Activated CD8-positive, alpha-beta memory T cell treated with anti-CD3 and anti-CD28 coated beads for 36 hours (primary cell): ENCODE data around the gene CHCHD4. TPM values are rescaled to one million over a fixed set of nuclear protein-coding genes. Genes with fewer than 3 reads are reported as not detected.
"Not testable (repeated sequence)": the region's sequence is repeated elsewhere in the genome, so short reads cannot be mapped to it uniquely, and the experiment has no call there.

Experiments
- CTCF ChIA-PET: fragments of 350-600 bp; sonication (Branson Sonifier 250); formaldehyde crosslinking; loops from one replicate; lab custom pipeline; 2021; ENCODE audit warnings: antibody characterized with exemption; lab: Charles Lee
- POLR2A ChIA-PET: fragments of 350-600 bp; sonication (Branson Sonifier 250); formaldehyde crosslinking; loops from one replicate; lab custom pipeline; 2021; ENCODE audit warnings: antibody characterized with exemption; lab: Charles Lee
- total RNA-seq, 2 experiments: library from RNA; stranded (reverse); gene quantifications; one replicate each; pipeline ENCODE4 v1.2.3, GENCODE V29; 2021

The CHCHD4 gene
- total RNA-seq, 2 experiments from 2014 or later, result 23.3 to 27.0 TPM

DNA sequence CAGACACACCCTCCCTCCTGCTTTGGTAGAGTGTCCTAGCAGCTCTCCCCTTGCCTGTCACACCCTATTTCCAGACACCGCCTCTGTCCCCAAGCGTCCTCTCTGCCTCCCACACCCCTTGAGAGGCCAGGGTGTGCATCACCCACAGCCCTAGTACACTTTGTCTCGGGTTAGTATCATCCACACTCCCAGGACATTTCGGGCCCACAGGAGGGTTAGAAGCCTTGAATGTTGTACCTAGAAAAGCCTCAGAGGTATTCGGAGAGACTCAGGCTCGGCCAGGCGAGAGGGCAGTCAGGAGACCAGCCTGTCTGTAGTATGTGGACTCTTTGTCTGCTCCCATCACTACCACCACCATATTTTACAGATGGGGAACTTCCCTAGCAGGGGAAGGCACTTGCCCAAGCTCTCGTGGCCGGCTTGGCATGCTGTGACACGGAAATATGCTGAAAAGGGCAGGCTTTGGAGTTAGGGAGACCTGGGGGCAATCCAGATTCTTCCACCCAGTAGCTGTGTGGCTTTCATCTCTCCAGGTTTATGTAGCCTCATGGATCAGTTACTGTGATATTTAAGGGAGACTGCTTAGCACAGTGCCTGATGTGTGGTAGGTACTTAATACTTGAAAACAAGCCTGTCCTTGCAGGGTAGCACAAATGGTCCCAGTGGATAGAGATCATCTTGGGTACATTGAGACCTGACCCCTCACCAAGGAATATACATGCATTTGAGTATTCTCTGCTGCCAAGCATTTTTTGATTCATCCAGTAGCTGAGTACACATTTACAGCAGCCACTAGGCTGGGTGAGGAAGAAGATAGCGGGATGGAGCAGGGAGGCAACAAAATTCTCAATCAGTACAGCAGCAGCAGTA lies 1.6 kb upstream of the CHCHD4 start:
- ChIA-PET POLR2A (interaction anchor here (1.0 to 3.1 kb wide), 2 partner anchors 15 to 52 kb away, joined by 3 to 33 read pairs; partner anchors contain the start of genes LSM3 and XPC), CTCF (interaction anchor here (1.4 to 3.1 kb wide), 4 partner anchors 18 to 230 kb away, joined by 4 to 17 read pairs (median 7); partner anchors contain the start of genes LSM3 and XPC)

DNA sequence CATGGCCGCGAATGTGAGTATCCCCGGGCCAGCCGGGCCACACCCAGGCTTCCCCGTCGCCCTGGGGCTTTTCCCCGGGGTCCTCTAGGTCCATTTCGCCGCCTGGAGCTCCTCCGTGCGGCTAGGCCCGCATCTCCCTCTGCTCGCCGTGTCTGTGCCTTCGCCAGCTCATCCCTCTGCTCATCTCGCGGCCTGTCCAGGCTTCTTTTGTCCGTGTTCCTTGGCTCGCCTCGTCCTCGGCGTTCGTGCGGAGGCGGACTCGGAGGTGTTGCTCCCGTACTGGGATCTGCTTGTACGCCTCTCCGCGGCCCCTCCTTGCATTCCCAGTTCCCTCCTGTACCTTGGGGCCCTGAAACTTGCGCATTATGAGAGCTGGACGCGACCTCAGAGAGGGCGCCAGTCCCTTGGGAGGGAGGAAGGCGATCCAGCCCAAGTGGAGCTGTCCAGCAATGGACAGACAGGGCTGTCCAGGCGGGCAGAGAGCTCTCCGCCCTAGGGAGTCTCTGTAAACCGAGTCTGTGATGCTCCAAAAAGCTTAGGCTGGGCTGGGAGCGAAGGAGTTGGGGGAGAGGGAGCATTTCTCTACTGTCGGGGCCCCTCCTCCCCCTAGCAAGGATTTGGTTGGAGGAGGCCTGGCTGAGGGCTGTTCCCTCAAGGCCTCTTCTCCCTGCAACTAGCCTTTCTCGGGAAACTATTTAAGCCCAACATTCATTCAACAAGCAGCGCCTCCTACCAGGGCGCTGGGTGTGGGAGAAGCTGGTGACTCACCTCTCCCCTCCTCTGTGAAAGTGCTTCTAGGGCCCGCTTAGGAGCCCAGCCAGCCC lies 735 bp upstream of the CHCHD4 start:
- CTCF ChIA-PET, result interaction anchor here (1.4 to 3.1 kb wide), 4 partner anchors 19 to 229 kb away, joined by 4 to 17 read pairs (median 7); partner anchors contain the start of genes LSM3 and XPC
- POLR2A ChIA-PET, result interaction anchor here (1.0 to 3.1 kb wide), 3 partner anchors 15 to 277 kb away, joined by 3 to 33 read pairs (median 3); partner anchors contain the start of genes LSM3 and XPC

- POLR2A ChIA-PET, result interaction anchor here (0.5 to 3.1 kb wide), 8 partner anchors 9 to 1655 kb away, joined by 3 to 33 read pairs (median 3); partner anchors contain the start of genes CCDC174, LSM3 and XPC
- CTCF ChIA-PET, result interaction anchor here (1.1 to 3.1 kb wide), 4 partner anchors 11 to 228 kb away, joined by 3 to 17 read pairs (median 4); no protein-coding TSS in a partner anchor
Observed at GRCh38 chr3:14124223-14124614, 451 bp downstream of the CHCHD4 start.

DNA sequence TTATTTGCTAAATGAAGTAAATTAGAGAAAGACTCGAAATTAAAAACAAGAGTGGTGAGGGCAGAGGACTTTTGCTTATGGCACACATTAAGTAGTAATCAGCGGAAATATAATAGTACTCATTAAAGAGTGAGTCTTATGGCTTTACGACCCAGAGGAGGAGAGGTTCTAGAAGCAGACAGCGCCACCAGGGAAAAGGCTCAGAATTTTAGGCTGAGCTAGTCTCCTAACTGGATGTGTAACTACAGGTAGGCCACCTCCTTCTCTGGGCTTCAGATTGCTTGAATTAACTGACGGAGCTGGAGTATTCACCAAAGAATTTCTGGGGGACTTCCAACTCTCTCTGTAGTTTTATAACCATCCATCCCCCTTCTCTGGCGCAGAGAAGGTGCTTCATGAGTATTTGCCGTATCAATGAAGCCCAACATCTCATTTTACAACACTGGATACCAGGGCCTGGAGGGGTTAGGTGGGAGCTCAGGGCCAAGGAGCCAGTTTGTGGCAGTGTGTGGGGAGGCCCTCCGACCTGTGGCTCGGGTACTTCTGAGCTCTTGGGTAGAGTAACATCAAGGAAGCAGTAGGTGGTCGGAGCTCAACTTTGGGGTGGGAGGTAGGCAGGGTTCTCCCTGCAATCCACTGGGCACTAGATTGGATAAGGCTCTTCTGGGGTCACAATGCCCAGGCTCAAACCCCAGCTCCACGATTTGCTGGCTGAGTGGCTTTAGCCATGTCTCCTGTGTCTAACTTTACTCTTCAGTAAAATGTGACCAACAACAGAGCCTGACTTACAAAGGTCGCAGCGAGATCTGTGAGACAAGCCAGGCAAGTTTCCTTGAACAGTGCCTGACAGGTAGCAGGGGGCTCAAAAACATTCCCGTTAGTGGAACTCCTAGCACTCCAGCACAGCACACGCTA lies 1.1 kb downstream of the CHCHD4 start:
- CTCF ChIA-PET, result interaction anchor here (1.1 to 3.1 kb wide), 3 partner anchors 10 to 227 kb away, joined by 3 to 17 read pairs (median 4); no protein-coding TSS in a partner anchor
- POLR2A ChIA-PET, result interaction anchor here (0.5 to 3.1 kb wide), 6 partner anchors 9 to 1654 kb away, joined by 3 to 33 read pairs (median 3); partner anchors contain the start of genes CCDC174, LSM3 and XPC

DNA sequence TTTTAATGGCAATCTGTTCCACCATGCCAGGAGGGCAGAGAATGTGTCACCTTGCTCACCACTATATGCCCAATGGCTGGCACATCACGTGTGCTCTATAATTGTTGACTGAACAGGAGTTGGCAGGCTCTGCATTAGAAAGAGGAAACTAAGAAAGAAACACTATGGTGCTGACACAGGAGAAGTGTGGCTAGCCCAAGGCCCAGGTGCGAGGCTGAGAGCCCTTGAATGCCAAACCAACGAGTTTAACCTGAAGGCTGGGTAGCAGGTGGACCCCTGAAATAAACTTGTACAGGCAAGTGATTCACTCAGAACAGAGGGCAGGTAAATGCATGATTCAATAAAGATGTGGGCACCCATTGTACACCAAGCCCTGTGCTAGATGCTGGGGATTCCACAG lies 2.4 kb downstream of the CHCHD4 start:
- POLR2A ChIA-PET, result interaction anchor here (1.8 kb wide), 1 partner anchor 57 kb away, joined by 7 read pairs; the partner anchor contains the start of genes LSM3 and XPC
- CTCF ChIA-PET, result no interaction called here

DNA sequence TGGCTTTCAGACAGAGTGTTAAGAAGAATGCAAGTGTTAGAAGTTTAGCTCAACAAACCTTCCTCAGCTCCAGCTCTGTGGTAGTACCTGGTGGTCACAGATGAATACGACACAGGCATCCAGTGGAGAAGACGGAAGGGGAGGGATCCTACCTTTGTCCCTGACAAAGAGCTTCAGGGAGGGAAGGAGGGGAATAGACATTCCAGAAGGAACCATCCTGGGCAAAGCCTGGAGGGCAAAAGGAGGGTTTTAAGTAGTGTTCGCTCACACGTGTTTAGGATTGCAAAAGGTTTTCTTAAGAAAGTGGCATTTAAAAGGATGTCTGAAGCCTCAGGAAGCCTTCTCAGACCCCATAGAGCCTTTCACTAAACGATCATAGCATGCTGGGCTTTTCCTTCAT lies 2.8 kb downstream of the CHCHD4 start:
- ChIA-PET POLR2A (interaction anchor here (1.8 kb wide), 1 partner anchor 57 kb away, joined by 7 read pairs; the partner anchor contains the start of genes LSM3 and XPC), CTCF (interaction anchor here (1.5 kb wide), 1 partner anchor 225 kb away, joined by 4 read pairs; no protein-coding TSS in a partner anchor)

DNA sequence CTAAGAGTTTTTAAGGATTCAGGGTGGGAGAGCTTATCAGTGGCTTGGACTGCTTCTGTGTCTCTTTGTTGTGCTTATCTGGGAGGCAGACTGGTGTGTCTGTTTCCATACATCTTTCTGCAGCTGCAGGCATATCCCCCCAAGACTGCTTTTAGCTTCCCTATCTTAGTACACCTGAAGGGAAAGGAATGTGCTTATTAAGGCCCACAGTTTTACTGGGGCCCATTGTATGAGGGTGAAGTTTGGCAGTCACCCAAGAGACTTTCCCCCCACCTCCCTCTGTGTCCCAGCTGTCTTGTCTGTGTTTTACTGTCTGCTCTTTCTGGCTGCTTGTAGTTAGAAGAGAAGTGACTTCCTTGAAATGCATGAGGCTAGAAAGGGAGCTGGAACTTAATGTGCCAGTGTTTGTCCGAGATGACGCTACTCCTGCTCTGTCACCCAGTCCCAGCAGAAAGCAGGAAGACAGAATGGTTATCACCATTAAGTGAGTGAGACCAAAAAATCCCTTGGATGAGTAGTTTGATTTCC lies 3.7 kb downstream of the CHCHD4 start:
- ChIA-PET POLR2A (interaction anchor here (1.8 kb wide), 1 partner anchor 58 kb away, joined by 7 read pairs; the partner anchor contains the start of genes LSM3 and XPC), CTCF (interaction anchor here (1.5 kb wide), 1 partner anchor 225 kb away, joined by 4 read pairs; no protein-coding TSS in a partner anchor)

DNA sequence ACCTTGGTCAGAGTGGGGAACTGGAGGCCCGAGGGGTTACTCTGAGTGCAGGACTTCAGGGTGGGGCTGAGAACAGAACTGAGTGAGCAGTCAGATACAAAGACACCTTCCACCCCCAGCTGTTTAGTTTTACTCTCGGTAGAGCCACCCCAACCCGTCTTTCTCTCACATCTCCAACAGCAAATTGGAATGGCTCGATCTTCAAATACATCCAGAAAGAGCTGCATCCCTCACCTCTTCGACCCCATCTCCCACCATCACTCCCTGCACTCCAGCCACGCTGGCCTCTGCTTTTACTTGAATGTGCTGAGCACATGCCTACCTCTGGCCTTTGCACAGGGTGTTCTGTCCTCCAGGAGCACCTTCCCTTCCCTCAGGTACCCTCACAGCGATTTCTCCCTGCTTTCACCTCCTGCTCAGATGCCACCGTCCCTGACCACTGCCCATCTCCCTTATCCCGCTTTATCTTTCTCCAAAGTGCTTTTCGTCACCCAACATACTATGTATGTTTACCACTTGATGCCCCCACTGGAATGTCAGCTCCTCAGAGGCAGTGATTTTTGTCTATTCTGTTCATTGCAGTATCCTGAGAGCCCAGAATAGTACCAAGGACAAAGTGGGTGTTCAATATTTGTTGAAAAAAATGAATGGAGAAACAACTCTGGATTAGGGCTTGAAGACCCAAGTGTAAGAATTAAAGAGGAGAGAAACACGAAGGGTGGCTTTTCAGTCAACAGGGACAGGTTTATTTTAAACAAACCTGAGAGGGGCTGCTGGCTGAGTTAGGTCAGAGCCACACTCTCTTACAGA lies 4.4 kb downstream of the CHCHD4 start:
- POLR2A ChIA-PET, result no interaction called here
- CTCF ChIA-PET, result interaction anchor here (1.1 to 1.5 kb wide), 2 partner anchors 224 kb away, joined by 4 to 5 read pairs; no protein-coding TSS in a partner anchor

DNA sequence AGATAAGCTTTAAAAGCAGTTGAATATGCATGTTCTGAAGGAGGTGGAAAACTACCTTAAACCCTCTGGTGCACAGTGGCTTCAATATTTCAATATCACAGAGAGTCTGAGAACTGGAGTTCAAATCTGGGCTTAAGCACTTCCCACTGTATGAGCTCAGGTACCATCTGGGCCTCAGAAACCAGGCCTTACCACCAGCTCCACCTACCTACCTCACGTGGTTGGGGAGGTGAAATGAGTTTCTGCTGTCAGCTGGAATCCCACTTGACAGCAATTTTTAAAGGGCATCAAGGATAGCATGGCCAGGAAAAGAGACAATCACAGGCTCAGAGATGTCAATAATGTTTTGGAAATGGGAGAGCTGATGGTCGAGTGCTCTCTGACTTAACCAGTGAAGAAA lies 5.0 kb downstream of the CHCHD4 start:
- ChIA-PET POLR2A (no interaction called here), CTCF (interaction anchor here (1.1 kb wide), 1 partner anchor 223 kb away, joined by 5 read pairs; no protein-coding TSS in a partner anchor)

DNA sequence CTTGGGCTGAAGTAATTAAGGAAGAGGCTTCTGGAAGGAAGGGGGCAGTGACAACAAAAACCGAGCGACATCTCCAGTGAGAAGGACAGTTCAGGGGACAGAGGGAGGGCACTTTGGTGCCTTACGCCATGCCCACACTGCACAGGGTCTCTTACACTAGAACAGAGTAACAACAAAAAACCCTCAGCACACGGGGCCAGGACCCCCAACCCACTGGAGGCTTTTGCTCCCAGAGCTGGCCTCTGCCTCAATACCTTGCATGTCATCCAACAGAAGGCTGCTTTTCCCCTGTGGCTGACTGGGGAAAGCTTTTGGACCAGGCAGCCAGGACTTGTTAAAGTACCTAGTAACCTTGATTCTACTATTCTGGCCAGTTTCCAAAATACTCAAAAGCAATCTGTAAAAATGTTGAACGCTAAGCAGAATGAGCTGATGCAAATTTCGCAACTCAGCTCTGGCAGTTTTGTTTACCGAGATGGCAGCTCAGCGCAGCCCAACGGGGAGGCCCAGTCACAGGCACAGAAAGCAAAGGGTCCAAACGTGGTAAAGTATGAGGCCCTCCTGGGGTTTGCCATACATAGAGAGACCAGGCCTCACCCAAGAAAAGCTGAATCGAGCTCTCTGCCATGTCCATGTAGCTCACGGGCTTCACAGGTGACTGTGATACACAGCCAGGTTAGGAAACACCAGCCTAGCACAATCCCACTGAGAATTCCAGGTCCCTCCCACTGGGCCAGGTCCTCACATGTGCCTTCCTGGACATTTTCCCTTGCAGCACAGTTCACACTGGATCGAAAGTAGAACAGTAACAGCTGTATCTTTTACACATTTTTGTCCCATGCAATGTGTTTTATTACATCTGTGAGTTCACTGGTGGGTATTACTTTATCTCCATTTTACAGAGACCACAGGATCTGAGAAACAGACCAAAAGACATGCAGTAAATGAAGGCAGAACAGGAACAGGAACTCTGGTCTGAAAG lies 6.0 kb downstream of the CHCHD4 start:
- POLR2A ChIA-PET, result no interaction called here

DNA sequence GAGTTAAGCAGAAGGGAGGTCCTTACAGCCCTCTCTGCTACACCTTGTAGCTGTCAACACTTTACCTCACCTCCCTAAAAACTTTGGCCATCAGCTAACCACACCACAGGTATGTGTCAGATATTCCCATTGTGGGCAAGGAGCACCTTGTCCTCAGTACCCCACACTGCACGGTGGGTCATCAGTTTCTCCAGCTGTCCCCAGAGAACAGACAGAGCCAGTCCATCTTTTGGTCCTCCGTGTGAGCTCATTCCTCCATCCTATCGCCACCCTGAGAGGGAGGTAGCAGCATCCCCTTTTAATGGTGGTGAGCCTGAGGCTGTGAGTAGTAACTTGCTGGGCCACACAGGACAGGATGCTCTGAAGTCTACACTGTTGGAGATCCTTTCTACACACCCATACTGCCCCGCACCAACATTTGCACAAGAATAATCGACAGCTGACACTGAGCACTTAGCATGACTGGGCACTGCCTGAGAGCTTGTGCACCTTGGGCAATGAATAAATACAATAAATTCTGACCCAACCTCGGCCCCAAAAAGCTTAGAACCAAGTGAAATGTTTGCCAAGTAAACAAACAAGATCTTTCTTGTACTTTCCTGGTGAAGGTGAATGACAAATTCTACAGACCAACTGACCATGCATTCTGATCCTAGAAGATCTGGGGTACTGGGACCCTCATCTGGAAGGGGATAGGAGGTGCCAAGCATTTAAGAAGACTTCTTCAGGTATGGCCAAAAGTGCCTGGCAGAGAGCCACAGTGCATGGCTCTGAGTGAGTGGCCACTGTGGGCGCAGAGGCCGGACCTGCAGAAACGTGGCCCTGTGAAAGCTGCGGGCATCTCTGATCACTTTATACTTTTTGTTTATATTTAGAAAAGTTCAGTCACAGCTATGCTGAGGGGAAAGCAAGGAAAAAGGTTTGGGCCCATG lies 6.9 kb downstream of the CHCHD4 start:
- ChIA-PET POLR2A (no interaction called here), CTCF (interaction anchor here (1.2 to 1.3 kb wide), 2 partner anchors 72 to 221 kb away, joined by 3 to 4 read pairs; no protein-coding TSS in a partner anchor)

More for the DNA sequence above, 6.0 kb downstream of the CHCHD4 start:
- CTCF ChIA-PET, result interaction anchor here (0.5 to 1.3 kb wide), 4 partner anchors 73 to 222 kb away, joined by 3 to 5 read pairs (median 4); no protein-coding TSS in a partner anchor

GRCh38 chr3:14113965-14114635 lies 10.6 kb downstream of the CHCHD4 start:
- CTCF ChIA-PET, result interaction anchor here (1.0 kb wide), 1 partner anchor 218 kb away, joined by 3 read pairs; no protein-coding TSS in a partner anchor
- POLR2A ChIA-PET, result interaction anchor here (1.1 kb wide), 1 partner anchor 10 kb away, joined by 3 read pairs; no protein-coding TSS in a partner anchor

DNA sequence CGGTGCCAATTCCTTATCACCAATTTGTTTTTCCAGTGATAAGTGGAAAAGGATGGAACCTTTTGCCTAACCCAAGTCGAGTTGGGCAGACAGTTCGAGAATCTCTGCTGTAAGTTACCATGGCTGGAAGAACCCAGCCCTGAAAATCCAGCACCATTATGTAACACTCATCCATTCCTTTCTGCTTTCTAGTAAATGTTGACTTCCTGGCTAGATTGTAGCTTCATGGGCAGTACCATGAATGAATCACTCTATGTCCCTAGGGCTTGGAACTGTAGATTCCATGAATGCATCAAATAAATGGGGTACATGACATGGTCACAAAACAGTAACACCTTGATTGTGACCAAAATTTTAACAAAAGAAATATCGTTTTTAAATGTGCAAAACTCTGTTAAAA lies 14.0 kb downstream of the CHCHD4 start:
- ChIA-PET CTCF (no interaction called here), POLR2A (no interaction called here)

GRCh38 chr3:14109821-14110220 lies 14.8 kb downstream of the CHCHD4 start:
- POLR2A ChIA-PET, CTCF ChIA-PET: not testable (repeated sequence)
